Neural cell (in vitro differentiated cells): Measurements from ENCODE around the gene A2M.

Experiments
- EP300 ChIP-seq: fragments of 450-650 bp; conservative IDR thresholded peaks from 2 replicates; pipeline ENCODE4 v1.6.1; 2014; ENCODE audit warnings: antibody characterized with exemption, mild to moderate bottlenecking, moderate library complexity; ENCODE audit not compliant: poor library complexity, severe bottlenecking
- POLR2AphosphoS5 ChIP-seq: IDR thresholded peaks from 2 replicates; pipeline ENCODE4 v1.6.1; 2012
- TAF1 ChIP-seq: IDR thresholded peaks from 2 replicates; pipeline ENCODE4 v1.6.1; 2012; ENCODE audit warnings: low read depth
- TF ChIP-seq, protein P1 (sequence below): fragments of 450-650 bp; IDR thresholded peaks from 2 replicates; pipeline ENCODE4 v1.5.1; 2014; ENCODE audit warnings: antibody characterized with exemption, mild to moderate bottlenecking, moderate library complexity; ENCODE audit not compliant: poor library complexity, severe bottlenecking
- TF ChIP-seq, protein P2 (sequence below): IDR thresholded peaks from 2 replicates; pipeline ENCODE4 v1.6.1; 2012; ENCODE audit warnings: borderline replicate concordance

DNA sequence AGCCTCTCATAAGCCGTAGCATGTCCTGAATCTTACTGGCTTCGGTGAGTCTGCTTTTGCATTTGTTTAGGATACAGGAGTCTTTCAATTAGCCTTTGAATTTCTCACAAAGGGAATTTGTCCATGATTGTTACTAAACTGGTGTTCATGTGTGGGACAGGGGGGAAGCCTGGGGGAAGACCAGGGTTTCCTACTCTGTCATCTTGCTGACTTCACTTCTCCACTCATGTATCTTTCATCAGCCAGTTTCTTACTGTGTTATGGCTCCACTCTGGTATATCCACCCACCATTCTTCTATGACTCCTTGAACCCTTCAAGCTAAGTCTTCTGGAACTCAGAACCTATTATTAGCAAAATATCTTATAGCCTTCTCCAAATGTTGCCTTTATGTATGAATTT lies 31.7 kb upstream of the A2M start:
- TF ChIP-seq POLR2AphosphoS5 = no peak
- TF ChIP-seq, protein P1, sequence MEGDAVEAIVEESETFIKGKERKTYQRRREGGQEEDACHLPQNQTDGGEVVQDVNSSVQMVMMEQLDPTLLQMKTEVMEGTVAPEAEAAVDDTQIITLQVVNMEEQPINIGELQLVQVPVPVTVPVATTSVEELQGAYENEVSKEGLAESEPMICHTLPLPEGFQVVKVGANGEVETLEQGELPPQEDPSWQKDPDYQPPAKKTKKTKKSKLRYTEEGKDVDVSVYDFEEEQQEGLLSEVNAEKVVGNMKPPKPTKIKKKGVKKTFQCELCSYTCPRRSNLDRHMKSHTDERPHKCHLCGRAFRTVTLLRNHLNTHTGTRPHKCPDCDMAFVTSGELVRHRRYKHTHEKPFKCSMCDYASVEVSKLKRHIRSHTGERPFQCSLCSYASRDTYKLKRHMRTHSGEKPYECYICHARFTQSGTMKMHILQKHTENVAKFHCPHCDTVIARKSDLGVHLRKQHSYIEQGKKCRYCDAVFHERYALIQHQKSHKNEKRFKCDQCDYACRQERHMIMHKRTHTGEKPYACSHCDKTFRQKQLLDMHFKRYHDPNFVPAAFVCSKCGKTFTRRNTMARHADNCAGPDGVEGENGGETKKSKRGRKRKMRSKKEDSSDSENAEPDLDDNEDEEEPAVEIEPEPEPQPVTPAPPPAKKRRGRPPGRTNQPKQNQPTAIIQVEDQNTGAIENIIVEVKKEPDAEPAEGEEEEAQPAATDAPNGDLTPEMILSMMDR = no peak
- no peak for TF ChIP-seq TAF1
- TF ChIP-seq EP300 = no peak
- TF ChIP-seq, protein P2, sequence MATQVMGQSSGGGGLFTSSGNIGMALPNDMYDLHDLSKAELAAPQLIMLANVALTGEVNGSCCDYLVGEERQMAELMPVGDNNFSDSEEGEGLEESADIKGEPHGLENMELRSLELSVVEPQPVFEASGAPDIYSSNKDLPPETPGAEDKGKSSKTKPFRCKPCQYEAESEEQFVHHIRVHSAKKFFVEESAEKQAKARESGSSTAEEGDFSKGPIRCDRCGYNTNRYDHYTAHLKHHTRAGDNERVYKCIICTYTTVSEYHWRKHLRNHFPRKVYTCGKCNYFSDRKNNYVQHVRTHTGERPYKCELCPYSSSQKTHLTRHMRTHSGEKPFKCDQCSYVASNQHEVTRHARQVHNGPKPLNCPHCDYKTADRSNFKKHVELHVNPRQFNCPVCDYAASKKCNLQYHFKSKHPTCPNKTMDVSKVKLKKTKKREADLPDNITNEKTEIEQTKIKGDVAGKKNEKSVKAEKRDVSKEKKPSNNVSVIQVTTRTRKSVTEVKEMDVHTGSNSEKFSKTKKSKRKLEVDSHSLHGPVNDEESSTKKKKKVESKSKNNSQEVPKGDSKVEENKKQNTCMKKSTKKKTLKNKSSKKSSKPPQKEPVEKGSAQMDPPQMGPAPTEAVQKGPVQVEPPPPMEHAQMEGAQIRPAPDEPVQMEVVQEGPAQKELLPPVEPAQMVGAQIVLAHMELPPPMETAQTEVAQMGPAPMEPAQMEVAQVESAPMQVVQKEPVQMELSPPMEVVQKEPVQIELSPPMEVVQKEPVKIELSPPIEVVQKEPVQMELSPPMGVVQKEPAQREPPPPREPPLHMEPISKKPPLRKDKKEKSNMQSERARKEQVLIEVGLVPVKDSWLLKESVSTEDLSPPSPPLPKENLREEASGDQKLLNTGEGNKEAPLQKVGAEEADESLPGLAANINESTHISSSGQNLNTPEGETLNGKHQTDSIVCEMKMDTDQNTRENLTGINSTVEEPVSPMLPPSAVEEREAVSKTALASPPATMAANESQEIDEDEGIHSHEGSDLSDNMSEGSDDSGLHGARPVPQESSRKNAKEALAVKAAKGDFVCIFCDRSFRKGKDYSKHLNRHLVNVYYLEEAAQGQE = no peak
